Measurements from ENCODE around the gene FLAD1.

Gene FLAD1

DNA sequence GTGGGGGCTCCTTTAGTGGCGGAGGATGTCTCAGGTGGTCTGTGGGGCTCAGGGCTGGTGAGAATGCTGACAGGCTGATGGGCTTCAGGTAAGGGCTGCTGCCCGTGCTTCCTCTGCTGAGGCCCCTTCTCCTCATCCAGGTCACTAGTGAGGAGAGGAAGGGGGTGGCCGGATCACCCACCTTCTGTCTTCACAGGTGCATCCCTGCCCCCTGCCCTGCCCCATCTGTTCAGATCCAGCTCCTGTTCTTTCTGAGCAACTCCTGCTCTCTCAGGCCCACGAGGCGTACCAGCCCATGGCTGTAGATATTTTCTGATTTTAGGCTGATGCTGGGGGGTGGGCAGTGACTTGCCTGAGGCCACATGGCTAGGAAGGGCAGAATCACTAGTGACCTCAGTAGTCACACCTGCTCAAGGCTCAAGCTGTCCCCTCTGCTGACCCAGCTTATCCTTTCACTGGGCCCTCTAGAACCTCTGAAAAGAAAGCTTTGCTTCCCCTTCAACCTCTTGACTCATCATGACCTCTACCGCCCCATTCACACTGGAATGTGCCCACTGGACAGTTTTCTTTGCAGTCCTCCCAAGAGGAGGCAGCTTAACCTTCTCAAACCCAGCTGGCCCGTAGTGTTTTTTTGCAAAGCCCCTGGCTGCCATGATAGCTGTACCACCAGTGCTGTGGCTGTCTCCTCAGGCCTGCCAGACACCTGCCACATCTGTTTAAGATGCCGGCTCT is 35.6 kb downstream of the FLAD1 start:
- no peak for FAIRE-seq

DNA sequence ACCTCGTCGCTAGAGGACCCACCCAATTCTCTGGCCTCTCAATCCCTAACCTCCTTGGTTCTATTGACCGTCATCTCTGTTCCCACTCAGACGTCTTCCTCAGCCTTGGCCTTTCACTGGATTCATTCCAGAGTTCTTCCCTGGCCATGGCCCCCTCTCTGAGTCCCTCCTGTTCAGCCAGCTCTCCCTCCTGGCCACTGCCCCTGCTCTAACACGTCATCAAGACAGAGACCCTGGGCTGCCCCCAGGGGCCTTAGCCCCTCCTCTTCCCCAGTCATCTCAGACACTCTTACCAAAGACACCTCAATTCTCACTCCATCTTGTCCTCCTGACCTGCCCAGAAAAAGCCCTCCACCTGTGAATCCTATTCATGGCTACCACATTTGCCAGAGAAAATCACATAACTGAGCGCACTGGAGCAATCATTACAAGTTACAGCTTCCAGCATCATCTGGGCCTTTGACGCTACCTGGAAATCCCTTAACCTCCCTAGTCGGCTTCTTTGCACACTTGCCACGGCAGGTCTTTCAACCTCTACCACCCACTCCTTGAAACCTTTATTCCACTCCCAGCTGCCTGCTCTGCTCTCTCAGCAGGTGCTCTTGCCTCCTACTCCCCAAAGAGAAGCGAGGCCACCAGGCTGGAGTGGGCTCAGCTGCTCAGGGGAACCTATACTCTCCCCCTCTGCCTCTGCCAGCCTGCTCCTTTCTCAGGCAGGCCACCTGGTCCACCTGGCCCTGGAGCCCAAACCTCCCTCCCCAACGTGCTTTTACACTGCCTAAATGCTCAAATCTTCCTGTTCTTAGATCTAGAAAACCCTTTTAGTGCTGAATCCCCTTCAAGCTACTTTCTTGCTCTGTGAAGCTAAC is 36.5 kb downstream of the FLAD1 start:
- FAIRE-seq = no peak

DNA sequence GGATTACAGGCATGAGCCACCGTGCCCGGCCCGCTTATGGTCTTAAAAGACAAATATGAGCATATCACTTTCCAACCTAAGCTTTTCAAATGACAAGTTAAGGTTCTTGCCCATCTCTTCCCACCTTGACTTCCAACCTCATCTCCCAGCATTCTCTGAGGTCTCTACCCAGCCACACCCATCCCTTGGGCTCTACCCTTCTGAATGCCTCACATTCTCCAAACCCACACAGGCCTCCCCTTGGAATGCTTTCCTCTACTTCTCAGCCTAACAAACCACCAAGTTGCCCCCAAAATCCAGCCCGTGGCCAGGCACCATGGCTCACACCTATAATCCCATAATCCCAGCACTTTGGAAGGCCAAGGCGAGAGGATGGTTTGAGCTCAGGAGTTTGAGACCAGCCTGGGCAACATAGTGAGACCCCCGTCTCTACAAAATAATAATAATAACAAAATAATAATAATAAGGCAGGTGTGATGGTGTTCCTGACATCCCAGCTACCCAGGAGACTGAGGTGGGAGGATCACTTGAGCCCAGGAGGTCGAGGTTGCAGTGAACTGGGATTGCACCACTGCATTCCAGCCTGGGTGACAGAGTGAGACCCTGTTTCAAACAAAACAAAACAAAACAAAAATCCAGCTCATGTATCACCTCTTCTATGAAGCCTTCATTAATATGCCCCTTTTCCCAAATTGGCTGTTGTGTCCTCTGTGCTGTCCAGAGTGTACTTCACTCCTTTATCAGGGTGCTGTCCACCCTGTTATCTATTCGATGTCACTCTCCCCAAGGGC is 39.2 kb downstream of the FLAD1 start:
- FAIRE-seq = no peak

GRCh38 chr1:155022927-155023236 is 39.7 kb downstream of the FLAD1 start:
- FAIRE-seq = no peak

DNA sequence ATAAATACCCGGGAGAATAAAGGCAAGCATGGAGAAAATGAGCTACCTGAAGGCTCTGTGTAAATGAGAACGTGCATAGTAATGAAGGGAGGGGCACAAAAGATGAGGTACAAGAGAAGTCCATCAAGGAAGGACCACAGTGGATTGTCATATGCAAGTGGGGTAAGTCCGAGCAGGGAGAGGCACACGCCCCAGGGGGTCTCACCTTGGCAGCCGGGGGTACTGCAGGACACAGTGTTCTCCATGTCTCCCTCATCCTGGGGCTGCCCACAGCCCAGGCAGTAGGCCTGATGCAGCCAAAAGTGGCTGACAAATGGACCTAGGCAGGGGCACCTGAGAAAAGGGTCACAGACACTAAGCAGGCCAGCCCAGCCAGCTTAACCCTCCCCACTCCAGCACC is 40.5 kb downstream of the FLAD1 start:
- FAIRE-seq = no peak

DNA sequence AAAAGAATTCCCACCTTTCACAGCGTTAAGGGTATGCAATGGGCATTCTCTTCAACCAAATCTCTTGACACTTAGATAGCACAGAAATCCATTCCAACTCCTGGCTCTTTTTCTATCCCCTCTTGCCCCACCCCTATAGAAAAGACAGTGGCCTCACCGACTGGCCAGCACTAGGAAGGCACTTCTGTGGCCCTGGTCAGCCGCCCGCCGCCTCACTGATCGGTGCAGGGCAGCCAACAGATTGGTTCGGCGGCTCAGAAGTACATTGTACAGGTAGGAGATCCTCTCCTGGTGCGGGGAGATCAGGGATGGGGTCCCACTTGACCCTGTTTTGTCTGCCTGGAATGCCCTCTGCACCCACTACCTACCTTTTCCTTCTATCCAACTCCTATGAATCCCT is 41.2 kb downstream of the FLAD1 start:
- FAIRE-seq = no peak

DNA sequence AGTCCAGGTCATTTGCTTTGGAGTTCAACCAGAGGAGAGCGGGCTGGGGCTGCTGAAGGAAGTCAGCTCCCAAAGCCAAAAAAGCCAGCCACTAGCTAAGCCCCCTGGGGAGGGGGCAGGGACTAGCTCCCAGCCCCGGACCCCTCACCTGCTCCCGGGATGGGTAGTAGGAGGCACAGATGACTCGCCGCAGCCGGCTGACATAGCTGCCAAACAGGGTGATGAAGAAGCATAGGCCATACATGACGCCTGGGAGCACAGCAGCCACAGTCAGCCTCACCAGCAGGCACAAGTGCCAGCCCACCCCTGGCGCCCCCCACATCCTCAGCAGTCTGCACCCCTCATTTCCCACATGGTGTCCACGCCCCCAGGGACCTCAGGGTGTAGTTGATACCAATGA is 43.0 kb downstream of the FLAD1 start:
- no peak for FAIRE-seq

- FAIRE-seq = no peak
These were observed 43.4 kb downstream of the FLAD1 start for GRCh38 chr1:155026588-155026987.

- no peak for FAIRE-seq
These were observed 46.5 kb downstream of the FLAD1 start for GRCh38 chr1:155029513-155030242.

- no peak for FAIRE-seq
These were observed 47.2 kb downstream of the FLAD1 start for GRCh38 chr1:155030243-155030795.

DNA sequence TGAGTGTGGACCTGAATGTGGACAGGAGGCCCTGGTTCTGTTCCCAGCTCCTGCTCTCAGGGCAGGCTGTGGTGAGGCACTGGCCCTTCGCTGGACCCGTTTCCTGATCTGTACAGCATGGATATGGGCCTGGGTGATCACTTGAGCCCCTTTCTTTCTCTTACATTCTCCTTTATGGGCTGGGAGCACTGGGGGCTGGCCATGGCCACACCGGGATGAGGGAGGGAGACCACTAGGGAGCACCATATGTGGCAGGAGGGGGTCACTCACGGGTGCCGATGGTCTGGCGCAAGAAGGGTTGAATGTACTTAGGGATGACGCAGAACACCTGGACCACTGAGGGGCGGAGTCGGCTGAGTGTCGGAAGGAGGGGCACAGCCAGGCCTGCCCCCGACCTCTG is 47.8 kb downstream of the FLAD1 start:
- no peak for FAIRE-seq

DNA sequence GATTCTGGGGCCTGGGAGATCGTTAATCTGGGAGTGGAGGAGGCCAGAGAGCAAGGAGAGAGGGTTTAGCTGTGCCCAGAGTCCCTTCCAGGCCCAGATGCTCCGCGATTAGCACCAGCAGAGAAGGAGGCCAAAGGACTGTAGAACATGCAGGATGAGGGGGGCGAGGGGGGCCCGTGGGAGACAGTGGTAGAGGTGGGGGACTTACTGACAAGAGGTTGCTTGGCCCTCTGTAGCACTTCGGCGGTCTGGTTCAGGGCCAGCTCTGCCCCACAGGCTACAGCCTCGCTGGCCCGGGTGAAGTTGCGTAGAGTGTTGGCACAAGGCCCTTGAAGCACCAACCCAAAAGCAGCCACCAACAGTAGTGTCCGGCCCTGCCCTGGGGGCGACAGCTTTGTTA is 49.7 kb downstream of the FLAD1 start:
- no peak for FAIRE-seq

DNA sequence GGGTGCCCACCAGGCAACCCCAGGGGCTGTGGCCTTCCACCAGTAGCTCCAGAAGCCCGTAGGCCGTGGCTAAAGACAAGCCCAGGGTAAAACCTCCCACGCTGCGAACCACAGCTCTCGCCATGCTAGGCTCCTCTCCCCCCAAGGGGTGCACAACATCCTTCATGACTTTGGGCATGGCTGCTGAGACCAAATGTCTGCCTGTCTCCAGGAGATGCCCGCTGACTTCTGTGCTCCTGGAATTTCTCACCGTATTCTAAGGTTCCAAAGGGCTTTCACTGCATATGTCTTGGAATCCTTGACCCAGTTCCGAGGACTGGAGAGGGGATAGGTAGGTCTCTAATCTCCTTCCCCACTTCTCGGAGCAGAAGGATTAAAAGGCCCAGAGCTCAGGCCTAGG is 50.4 kb downstream of the FLAD1 start, which contains the start of the genes DCST1 and DCST2:
Gene DCST1, plus strand, starts transcription at position 301 of the 400 bp plus-strand sequence. CDS start 213 bp downstream, outside the sequence.
Gene DCST2, minus strand, starts transcription at position 258 of the 400 bp plus-strand sequence. Its CDS starts 80 bp downstream, at position 178.
- FAIRE-seq = no peak

DNA sequence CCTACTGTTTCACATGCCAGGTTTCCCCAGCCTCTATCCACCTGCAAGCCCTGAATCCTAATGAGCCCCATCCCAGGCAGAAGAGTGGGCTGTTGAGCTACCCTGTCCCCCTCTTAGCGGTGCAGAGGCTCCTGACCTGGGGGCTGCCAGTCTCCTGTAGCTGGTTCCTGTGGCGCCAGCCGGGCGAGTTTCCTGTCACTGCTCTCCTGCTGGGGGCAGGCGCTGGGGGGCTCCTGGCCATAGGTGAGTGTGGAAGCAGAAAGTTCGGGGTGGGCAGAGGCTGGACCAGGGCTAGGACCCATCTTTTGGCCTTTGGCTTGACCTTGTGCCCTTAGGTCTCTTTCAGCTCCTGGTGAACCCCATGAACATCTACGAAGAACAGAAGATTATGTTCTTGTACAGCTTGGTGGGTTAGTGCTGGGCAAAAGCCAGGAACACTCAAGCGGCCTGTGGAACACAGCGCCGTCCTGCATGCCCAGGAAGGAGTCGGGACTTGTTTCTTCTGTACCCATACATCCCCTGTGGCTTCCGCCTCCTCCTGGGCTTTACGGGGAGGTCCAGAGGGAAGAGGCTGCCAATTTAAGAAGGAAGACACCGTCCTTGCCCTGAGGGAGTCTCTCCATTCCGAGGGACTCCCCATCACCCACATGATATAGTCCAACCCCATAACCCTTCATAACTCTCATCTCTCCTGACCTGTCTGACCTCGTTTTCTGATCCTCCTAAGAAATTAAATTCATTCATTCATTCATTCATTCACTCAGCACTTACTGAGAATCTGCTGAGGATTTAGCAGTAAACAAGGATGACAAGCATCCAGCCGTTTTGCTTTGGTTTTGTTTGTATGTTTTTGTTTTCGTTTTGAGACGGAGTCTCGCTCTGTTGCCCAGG is 51.4 kb downstream of the FLAD1 start:
- FAIRE-seq = no peak

GRCh38 chr1:155035936-155036335 is 52.8 kb downstream of the FLAD1 start:
- FAIRE-seq = no peak

GRCh38 chr1:155037043-155037442 is 53.9 kb downstream of the FLAD1 start:
- no peak for FAIRE-seq

DNA sequence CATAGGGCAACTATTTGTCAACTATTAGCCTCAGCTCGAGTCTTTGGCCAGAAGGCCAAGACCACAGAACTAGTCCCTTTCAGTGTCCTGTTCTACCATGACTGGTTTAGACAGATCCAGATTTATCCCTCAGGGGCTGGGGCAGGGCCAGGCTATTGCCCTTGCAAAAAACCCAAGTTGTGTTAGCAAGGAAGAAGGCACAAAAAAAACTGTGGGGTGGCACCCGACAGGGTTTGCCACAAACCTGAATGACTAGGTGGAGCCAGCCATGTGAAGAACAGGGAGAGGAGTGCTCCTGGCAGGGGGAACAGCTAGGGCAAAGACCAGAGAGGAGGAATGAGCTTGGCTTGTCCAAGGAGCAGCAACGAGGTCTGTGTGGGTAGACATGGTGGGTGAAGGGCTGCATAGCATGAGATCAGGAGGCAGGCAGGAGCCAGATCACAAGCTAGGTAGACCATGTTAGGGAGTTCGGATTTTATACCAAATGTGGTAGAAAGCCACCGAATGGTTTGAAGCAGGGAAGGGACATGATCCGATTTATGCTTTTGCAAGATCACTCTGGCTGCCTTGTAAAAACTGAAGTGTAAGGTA is 54.8 kb downstream of the FLAD1 start:
- no peak for FAIRE-seq

DNA sequence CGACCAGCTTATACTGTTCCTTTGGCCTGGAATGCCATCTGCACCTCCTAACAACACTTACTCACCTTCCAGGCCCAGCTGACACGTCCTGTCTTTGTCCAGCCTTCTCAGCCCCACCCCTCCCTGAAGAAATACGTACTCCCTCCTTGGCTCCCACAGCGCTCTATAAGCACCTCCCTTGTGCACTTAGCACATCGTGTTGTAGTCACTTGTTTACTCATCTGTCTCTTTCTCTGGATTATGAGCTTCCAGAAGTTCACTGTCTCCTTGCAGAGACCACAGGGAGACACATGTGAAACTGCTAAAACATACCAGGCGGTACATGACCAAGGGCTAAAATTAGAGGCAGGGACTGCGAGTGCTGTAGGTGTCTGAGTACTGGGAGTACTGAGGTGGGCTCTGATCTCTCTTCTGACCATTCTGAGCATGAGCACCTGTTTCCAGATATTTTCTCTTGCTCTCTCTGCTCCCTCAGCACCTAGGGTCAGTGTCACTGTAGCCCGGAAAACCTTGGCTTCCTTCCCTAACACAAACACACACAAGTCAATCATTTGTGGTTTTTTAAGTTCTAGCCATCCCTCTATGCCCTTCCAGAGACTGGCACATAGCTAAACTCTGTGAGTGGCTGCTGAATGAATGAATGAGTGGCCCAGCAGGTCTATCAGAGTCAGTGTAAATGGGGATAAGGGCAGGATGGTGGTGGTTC is 55.6 kb downstream of the FLAD1 start:
- FAIRE-seq = no peak

- no peak for FAIRE-seq
These were observed 56.1 kb downstream of the FLAD1 start for GRCh38 chr1:155039308-155039669.
